Adrenal gland (tissue), 12 donors: ENCODE results near the gene OTOF. TPM values are rescaled to one million over a fixed set of nuclear protein-coding genes. Genes with fewer than 3 reads are reported as not detected.

ENCODE experiments used
- DNase-seq, 7 donors: peaks; one replicate each; pipeline ENCODE4 v3.0.0-alpha.2; 2019 to 2020
- H3K27ac ChIP-seq, 5 donors: fragments of 200-600 bp; sonication (generic) in 4 of 5; 1 replicate in 3 of 5; 2 replicates in 2 of 5; pipeline versions ENCODE4 v1.5.1 to v1.8.0; 2016 to 2020; ENCODE audit warnings: mild to moderate bottlenecking in 1 of 5
- H3K27me3 ChIP-seq: fragments of 200-600 bp; 2 replicates; pipeline ENCODE4 v1.8.0; 2021
- H3K36me3 ChIP-seq, 2 donors: fragments of 200-600 bp; replicated peaks in 1 of 2; 1 replicate in 1 of 2; 2 replicates in 1 of 2; pipeline versions ENCODE4 v1.5.1 to v1.8.0; 2018 to 2022
- H3K4me1 ChIP-seq, 2 donors: fragments of 200-600 bp; replicated peaks in 1 of 2; 1 replicate in 1 of 2; 2 replicates in 1 of 2; pipeline versions ENCODE4 v1.5.1 to v1.8.0; 2018 to 2021
- H3K4me3 ChIP-seq, 4 donors: fragments of 200-600 bp; sonication (generic) in 3 of 4; one replicate each; pipeline ENCODE4 v1.5.1; 2016 to 2018
- H3K9me3 ChIP-seq, 3 donors: fragments of 200-600 bp; sonication (generic) in 1 of 3; replicated peaks in 1 of 3; 1 replicate in 2 of 3; 2 replicates in 1 of 3; pipeline versions ENCODE4 v1.5.1 to v1.8.0; 2016 to 2021
- CTCF ChIP-seq, 6 experiments: fragments of 450-650 bp in 4 of 6; fragments of 200-600 bp in 2 of 6; sonication (generic) in 1 of 6; IDR thresholded peaks; 1 replicate in 5 of 6; 2 replicates in 1 of 6; pipeline versions ENCODE4 v1.5.1 to v1.8.0; 2016 to 2021; ENCODE audit warnings: antibody characterized with exemption in 6 of 6, mild to moderate bottlenecking in 2 of 6, moderate library complexity in 1 of 6
- POLR2A ChIP-seq, 2 donors: fragments of 450-650 bp; IDR thresholded peaks; one replicate each; pipeline ENCODE4 v1.6.1; 2017; ENCODE audit warnings: antibody characterized with exemption in 2 of 2, mild to moderate bottlenecking in 2 of 2, moderate library complexity in 1 of 2
- WGBS, 4 donors: extraction: QIAGEN DNeasy Blood & Tissue Kit in 2 of 4; methylation state at CpG; one replicate each; pipeline versions ENCODE4 v1.1.5 to v1.1.7; 2013 to 2017; 5-methylcytosine and 5-hydroxymethylcytosine counted together
- intact Hi-C, 2 donors: fragments of 100-400 bp; cut with DNase I; formaldehyde crosslinking; loops; one replicate each; pipeline versions ENCODE4 v1.14.1 to v1.15.0; 2022 to 2023
- polyA plus RNA-seq, 3 donors: library from polyadenylated mRNA; stranded (reverse); fragments of 200-250 nt in 2 of 3; fragments of 350-450 nt in 1 of 3; fragmentation: Illumina TruSeq in 1 of 3; extraction: RNeasy Lipid Tissue Mini Kit (QIAGEN cat#74804) in 1 of 3; gene quantifications; one replicate each; pipeline ENCODE4 v1.2.3, GENCODE V29; 2013 to 2014
- total RNA-seq, 9 donors: library from RNA; depleted of rRNA in 4 of 9; stranded (reverse); fragments of >200 nt in 4 of 9; fragments of 120-200 nt in 1 of 9; fragmentation: NEBNext Ultra II Directional in 1 of 9; extraction: Animal tissue kit (Norgen Biotek cat#: 25700) in 1 of 9; gene quantifications; one replicate each; pipeline versions ENCODE4 v1.1.0 to v1.2.4, GENCODE V29; 2013 to 2023
- donor health status: healthy with polysubstance abuse.
- donor health status: Bipolar disorder and iron deficiency.
- donor health status: DM: yes; HTN: yes; CAD: no.
- donor health status: DM: no; HTN: no; CAD: no.
- donor health status: DM: no; HTN: no; CAD: no.
- donor health status: DM: yes; HTN: yes; CAD: no.

The OTOF gene
- total and polyA plus RNA-seq, 12 donors: 0.18 to 2.0 (median 1.1) TPM

- TF ChIP-seq POLR2A (IDR thresholded peaks at IDR 0.05): no peak
- no peak for TF ChIP-seq CTCF (IDR thresholded peaks at IDR 0.05)
- DNase-seq: peak in 1 of 7 donors; percentile 6
- H3K27ac ChIP-seq: no peak overlapping the region
- no peak overlapping the region for H3K4me3 ChIP-seq
- 91 to 95% (median 92%) methylated on average over 10 of the region's 10 CpGs for WGBS, 4 donors
- H3K36me3 ChIP-seq: no peaks in the 10 kb centered on the region
- H3K27me3 ChIP-seq: no peaks in the 10 kb centered on the region
- H3K4me1 ChIP-seq: peaks cover 0 to 6% of the 10 kb centered on the region in 2 donors
- H3K9me3 ChIP-seq: no peaks in the 10 kb centered on the region
- intact Hi-C loops: loop anchor here in 1 of 2 donors (10.0 kb wide), 1 partner anchor 111 kb away; no protein-coding TSS in a partner anchor
These were observed 11.9 kb downstream of the OTOF start for GRCh38 chr2:26465981-26466471.

GRCh38 chr2:26465266-26465925 is 12.5 kb downstream of the OTOF start:
- intact Hi-C loops: loop anchor here in 1 of 2 donors (10.0 kb wide), 1 partner anchor 111 kb away; no protein-coding TSS in a partner anchor
- WGBS, 4 donors: 87 to 96% (median 94%) methylated on average over 9 to 11 of the region's 11 CpGs
- H3K4me1 ChIP-seq: peaks cover 0 to 6% of the 10 kb centered on the region in 2 donors
- H3K27me3 ChIP-seq: no peaks in the 10 kb centered on the region
- no peaks in the 10 kb centered on the region for H3K36me3 ChIP-seq
- H3K27ac ChIP-seq: no peak overlapping the region
- peak in 2 of 7 donors; percentile 6 to 14 for DNase-seq
- H3K4me3 ChIP-seq: no peak overlapping the region
- H3K9me3 ChIP-seq: no peaks in the 10 kb centered on the region
- TF ChIP-seq CTCF (IDR thresholded peaks at IDR 0.05) (no peak), POLR2A (IDR thresholded peaks at IDR 0.05) (no peak)

GRCh38 chr2:26464390-26465265 is 13.3 kb downstream of the OTOF start:
- Histone ChIP-seq H3K27ac (no peak overlapping the region), H3K27me3 (no peaks in the 10 kb centered on the region), H3K4me1 (peaks cover 0 to 6% of the 10 kb centered on the region in 2 donors), H3K4me3 (no peak overlapping the region), H3K9me3 (no peaks in the 10 kb centered on the region), H3K36me3 (no peaks in the 10 kb centered on the region)
- WGBS, 4 donors: 75 to 87% (median 81%) methylated on average over 11 to 14 of the region's 14 CpGs
- intact Hi-C loops: loop anchor here in 1 of 2 donors (10.0 kb wide), 1 partner anchor 110 kb away; no protein-coding TSS in a partner anchor
- no peak for TF ChIP-seq CTCF (IDR thresholded peaks at IDR 0.05)
- no peak for TF ChIP-seq POLR2A (IDR thresholded peaks at IDR 0.05)
- peak in 2 of 7 donors; percentile 15 to 20 for DNase-seq
